IgD-negative memory B cell (primary cell): ENCODE results near the gene NTRK2. TPM values are rescaled to one million over a fixed set of nuclear protein-coding genes. Genes with fewer than 3 reads are reported as not detected.

Source experiments
- H3K27ac Mint-ChIP-seq, 3 donors: one replicate each; pipeline ENCODE4 v1.8.0; 2020 to 2022; ENCODE audit warnings: mild to moderate bottlenecking in 3 of 3, mixed read lengths in 3 of 3, moderate library complexity in 1 of 3
- H3K27me3 Mint-ChIP-seq: one replicate; pipeline ENCODE4 v1.8.0; 2021; ENCODE audit warnings: mixed read lengths
- H3K36me3 Mint-ChIP-seq: one replicate; pipeline ENCODE4 v1.8.0; 2020; ENCODE audit warnings: mild to moderate bottlenecking, mixed read lengths
- H3K4me1 Mint-ChIP-seq, 3 donors: one replicate each; pipeline ENCODE4 v1.8.0; 2020 to 2022; ENCODE audit warnings: mixed read lengths in 3 of 3, mild to moderate bottlenecking in 1 of 3
- H3K4me3 Mint-ChIP-seq, 4 donors: one replicate each; pipeline ENCODE4 v1.8.0; 2020 to 2022; ENCODE audit warnings: mild to moderate bottlenecking in 4 of 4, mixed read lengths in 4 of 4, moderate library complexity in 3 of 4
- H3K9me3 Mint-ChIP-seq, 3 donors: one replicate each; pipeline ENCODE4 v1.8.0; 2020 to 2021; ENCODE audit warnings: mixed read lengths in 3 of 3, mild to moderate bottlenecking in 1 of 3
- polyA plus RNA-seq: library from polyadenylated mRNA; unstranded; fragments of 300-500 nt; fragmentation: Illumina TruSeq; gene quantifications from one replicate; pipeline ENCODE4 v1.2.3, GENCODE V29; 2021

NTRK2 gene
- polyA plus RNA-seq, 1 donor from 2014 or later: not detected

- H3K36me3 Mint-ChIP-seq: no peaks in the 10 kb centered on the region
- H3K4me1 Mint-ChIP-seq: no peaks in the 10 kb centered on the region
- no peaks in the 10 kb centered on the region for H3K27me3 Mint-ChIP-seq
- H3K27ac Mint-ChIP-seq: no peak overlapping the region
- no peak overlapping the region for H3K4me3 Mint-ChIP-seq
- no peaks in the 10 kb centered on the region for H3K9me3 Mint-ChIP-seq
Measured at GRCh38 chr9:84929068-84929467, 259.5 kb downstream of the NTRK2 start.

GRCh38 chr9:84932915-84933527, 263.5 kb downstream of the NTRK2 start:
- Mint-ChIP-seq H3K36me3 (no peaks in the 10 kb centered on the region), H3K9me3 (no peaks in the 10 kb centered on the region), H3K27me3 (no peaks in the 10 kb centered on the region), H3K4me1 (no peaks in the 10 kb centered on the region), H3K27ac (no peak overlapping the region), H3K4me3 (no peak overlapping the region)

- H3K27me3 Mint-ChIP-seq: no peaks in the 10 kb centered on the region
- no peak overlapping the region for H3K27ac Mint-ChIP-seq
- H3K4me3 Mint-ChIP-seq: no peak overlapping the region
- peaks cover 2% of the 10 kb centered on the region for H3K36me3 Mint-ChIP-seq
- no peaks in the 10 kb centered on the region for H3K9me3 Mint-ChIP-seq
- no peaks in the 10 kb centered on the region for H3K4me1 Mint-ChIP-seq
Measured at GRCh38 chr9:84935528-84936117, 266.1 kb downstream of the NTRK2 start.

GRCh38 chr9:84937180-84937579, 267.7 kb downstream of the NTRK2 start:
- H3K36me3 Mint-ChIP-seq: peaks cover 2% of the 10 kb centered on the region
- no peaks in the 10 kb centered on the region for H3K4me1 Mint-ChIP-seq
- no peak overlapping the region for H3K4me3 Mint-ChIP-seq
- H3K27me3 Mint-ChIP-seq: no peaks in the 10 kb centered on the region
- H3K27ac Mint-ChIP-seq: no peak overlapping the region
- no peaks in the 10 kb centered on the region for H3K9me3 Mint-ChIP-seq

GRCh38 chr9:84937581-84937980, 268.1 kb downstream of the NTRK2 start:
- H3K27ac Mint-ChIP-seq: no peak overlapping the region
- H3K9me3 Mint-ChIP-seq: no peaks in the 10 kb centered on the region
- H3K4me3 Mint-ChIP-seq: no peak overlapping the region
- no peaks in the 10 kb centered on the region for H3K4me1 Mint-ChIP-seq
- H3K27me3 Mint-ChIP-seq: no peaks in the 10 kb centered on the region
- H3K36me3 Mint-ChIP-seq: peaks cover 2% of the 10 kb centered on the region

- Mint-ChIP-seq H3K27ac (no peak overlapping the region), H3K36me3 (peaks cover 2% of the 10 kb centered on the region), H3K4me3 (no peak overlapping the region), H3K9me3 (no peaks in the 10 kb centered on the region), H3K27me3 (no peaks in the 10 kb centered on the region), H3K4me1 (no peaks in the 10 kb centered on the region)
Measured at GRCh38 chr9:84939774-84940173, 270.2 kb downstream of the NTRK2 start.

GRCh38 chr9:84940294-84940693, 270.8 kb downstream of the NTRK2 start:
- peaks cover 2% of the 10 kb centered on the region for H3K27me3 Mint-ChIP-seq
- no peaks in the 10 kb centered on the region for H3K9me3 Mint-ChIP-seq
- peaks cover 0 to 2% (median 0%) of the 10 kb centered on the region in 3 donors for H3K4me1 Mint-ChIP-seq
- no peak overlapping the region for H3K27ac Mint-ChIP-seq
- peaks cover 2% of the 10 kb centered on the region for H3K36me3 Mint-ChIP-seq
- H3K4me3 Mint-ChIP-seq: no peak overlapping the region

GRCh38 chr9:84941792-84942191, 272.3 kb downstream of the NTRK2 start:
- H3K4me1 Mint-ChIP-seq: peaks cover 0 to 2% (median 0%) of the 10 kb centered on the region in 3 donors
- no peak overlapping the region for H3K4me3 Mint-ChIP-seq
- H3K9me3 Mint-ChIP-seq: no peaks in the 10 kb centered on the region
- peaks cover 2% of the 10 kb centered on the region for H3K27me3 Mint-ChIP-seq
- H3K27ac Mint-ChIP-seq: no peak overlapping the region
- H3K36me3 Mint-ChIP-seq: peaks cover 2% of the 10 kb centered on the region

- Mint-ChIP-seq H3K27ac (peak overlapping the region in 1 of 3 donors; percentile 3), H3K4me1 (peaks cover 0 to 2% (median 0%) of the 10 kb centered on the region in 3 donors), H3K4me3 (no peak overlapping the region), H3K36me3 (peaks cover 2% of the 10 kb centered on the region), H3K9me3 (no peaks in the 10 kb centered on the region), H3K27me3 (peaks cover 3% of the 10 kb centered on the region)
Measured at GRCh38 chr9:84943482-84944050, 274.0 kb downstream of the NTRK2 start.

- peaks cover 0 to 2% (median 0%) of the 10 kb centered on the region in 3 donors for H3K4me1 Mint-ChIP-seq
- H3K9me3 Mint-ChIP-seq: peaks cover 0 to 2% (median 0%) of the 10 kb centered on the region in 3 donors
- H3K36me3 Mint-ChIP-seq: no peaks in the 10 kb centered on the region
- no peak overlapping the region for H3K4me3 Mint-ChIP-seq
- peaks cover 3% of the 10 kb centered on the region for H3K27me3 Mint-ChIP-seq
- H3K27ac Mint-ChIP-seq: no peak overlapping the region
Measured at GRCh38 chr9:84945878-84946538, 276.5 kb downstream of the NTRK2 start.

GRCh38 chr9:84947412-84947972, 278.0 kb downstream of the NTRK2 start:
- no peak overlapping the region for H3K4me3 Mint-ChIP-seq
- H3K27ac Mint-ChIP-seq: no peak overlapping the region
- peaks cover 3% of the 10 kb centered on the region for H3K27me3 Mint-ChIP-seq
- peaks cover 0 to 2% (median 0%) of the 10 kb centered on the region in 3 donors for H3K4me1 Mint-ChIP-seq
- H3K9me3 Mint-ChIP-seq: peaks cover 0 to 2% (median 0%) of the 10 kb centered on the region in 3 donors
- no peaks in the 10 kb centered on the region for H3K36me3 Mint-ChIP-seq

GRCh38 chr9:84949258-84949657, 279.7 kb downstream of the NTRK2 start:
- Mint-ChIP-seq H3K4me3 (no peak overlapping the region), H3K27me3 (peaks cover 3% of the 10 kb centered on the region), H3K27ac (no peak overlapping the region), H3K4me1 (peaks cover 0 to 3% (median 2%) of the 10 kb centered on the region in 3 donors), H3K36me3 (no peaks in the 10 kb centered on the region), H3K9me3 (peaks cover 0 to 2% (median 0%) of the 10 kb centered on the region in 3 donors)

GRCh38 chr9:84949971-84950370, 280.4 kb downstream of the NTRK2 start:
- no peak overlapping the region for H3K4me3 Mint-ChIP-seq
- peaks cover 0 to 2% (median 0%) of the 10 kb centered on the region in 3 donors for H3K9me3 Mint-ChIP-seq
- peaks cover 6% of the 10 kb centered on the region for H3K27me3 Mint-ChIP-seq
- no peak overlapping the region for H3K27ac Mint-ChIP-seq
- H3K4me1 Mint-ChIP-seq: peaks cover 0 to 3% (median 2%) of the 10 kb centered on the region in 3 donors
- no peaks in the 10 kb centered on the region for H3K36me3 Mint-ChIP-seq

GRCh38 chr9:84950879-84951811, 281.6 kb downstream of the NTRK2 start:
- Mint-ChIP-seq H3K36me3 (no peaks in the 10 kb centered on the region), H3K4me1 (peaks cover 0 to 3% (median 0%) of the 10 kb centered on the region in 3 donors), H3K4me3 (no peak overlapping the region), H3K27me3 (peaks cover 6% of the 10 kb centered on the region), H3K9me3 (peaks cover 0 to 2% (median 0%) of the 10 kb centered on the region in 3 donors), H3K27ac (no peak overlapping the region)
